BE2C (cell line): Measurements from ENCODE around the gene SUPT3H.

ENCODE experiments used
- DNase-seq: peaks from one replicate; pipeline ENCODE4 v3.0.0-alpha.2; 2020
- H3K27me3 ChIP-seq: fragments of 250-450 bp; sonication (Bioruptor Pico); 2 replicates; pipeline ENCODE4 v1.5.1; 2020; ENCODE audit warnings: mild to moderate bottlenecking
- H3K36me3 ChIP-seq: fragments of 250-450 bp; sonication (Bioruptor Pico); 2 replicates; pipeline ENCODE4 v1.5.1; 2020; ENCODE audit warnings: mild to moderate bottlenecking
- H3K4me1 ChIP-seq: fragments of 250-450 bp; sonication (Bioruptor Pico); 2 replicates; pipeline ENCODE4 v1.5.1; 2020
- H3K4me3 ChIP-seq: 2 replicates; pipeline ENCODE4 v1.5.1; 2011; ENCODE audit warnings: low read depth, low read length
- H3K9me3 ChIP-seq: fragments of 250-450 bp; sonication (Bioruptor Pico); 2 replicates; pipeline ENCODE4 v1.5.1; 2020
- TF ChIP-seq, protein P1 (sequence below): IDR thresholded peaks from 2 replicates; pipeline ENCODE4 v1.5.1; 2012; ENCODE audit warnings: mild to moderate bottlenecking, low read depth, low read length

Gene SUPT3H

DNA sequence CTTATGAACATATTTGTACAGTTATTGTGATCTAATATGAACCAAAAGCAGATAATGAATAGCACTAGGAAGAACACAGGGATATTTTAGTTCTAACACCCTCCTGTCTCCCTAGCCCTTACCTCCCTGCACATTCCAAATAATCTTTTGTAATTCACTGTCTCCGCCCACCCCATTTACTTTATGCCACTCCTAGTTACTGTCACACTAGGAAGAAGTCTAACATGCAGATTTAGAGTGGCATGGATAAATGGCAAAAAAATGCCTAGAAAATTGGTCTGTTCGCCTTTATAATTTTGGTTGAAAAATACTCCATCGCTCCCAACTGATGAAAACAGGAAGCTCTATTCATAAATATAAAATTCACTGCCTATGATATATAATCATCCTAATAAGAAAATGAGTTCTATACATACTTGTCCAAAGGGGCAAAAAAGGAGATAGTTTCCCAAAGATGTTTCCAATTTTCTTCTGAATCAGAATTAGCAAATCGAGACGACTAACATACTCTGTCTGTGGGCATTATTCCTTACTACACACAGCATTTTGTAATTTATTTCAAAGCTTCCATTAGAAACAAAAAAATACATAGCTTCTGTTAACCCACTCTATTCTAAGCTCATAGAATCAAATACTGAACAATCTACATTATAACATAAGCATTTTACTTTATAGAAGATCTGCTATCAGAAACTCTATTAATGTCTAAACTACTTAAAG lies 50.9 kb downstream of the SUPT3H start:
- no peak overlapping the region for H3K4me3 ChIP-seq
- peaks cover 10% of the 10 kb centered on the region for H3K27me3 ChIP-seq
- H3K36me3 ChIP-seq = no peaks in the 10 kb centered on the region
- TF ChIP-seq, protein P1, sequence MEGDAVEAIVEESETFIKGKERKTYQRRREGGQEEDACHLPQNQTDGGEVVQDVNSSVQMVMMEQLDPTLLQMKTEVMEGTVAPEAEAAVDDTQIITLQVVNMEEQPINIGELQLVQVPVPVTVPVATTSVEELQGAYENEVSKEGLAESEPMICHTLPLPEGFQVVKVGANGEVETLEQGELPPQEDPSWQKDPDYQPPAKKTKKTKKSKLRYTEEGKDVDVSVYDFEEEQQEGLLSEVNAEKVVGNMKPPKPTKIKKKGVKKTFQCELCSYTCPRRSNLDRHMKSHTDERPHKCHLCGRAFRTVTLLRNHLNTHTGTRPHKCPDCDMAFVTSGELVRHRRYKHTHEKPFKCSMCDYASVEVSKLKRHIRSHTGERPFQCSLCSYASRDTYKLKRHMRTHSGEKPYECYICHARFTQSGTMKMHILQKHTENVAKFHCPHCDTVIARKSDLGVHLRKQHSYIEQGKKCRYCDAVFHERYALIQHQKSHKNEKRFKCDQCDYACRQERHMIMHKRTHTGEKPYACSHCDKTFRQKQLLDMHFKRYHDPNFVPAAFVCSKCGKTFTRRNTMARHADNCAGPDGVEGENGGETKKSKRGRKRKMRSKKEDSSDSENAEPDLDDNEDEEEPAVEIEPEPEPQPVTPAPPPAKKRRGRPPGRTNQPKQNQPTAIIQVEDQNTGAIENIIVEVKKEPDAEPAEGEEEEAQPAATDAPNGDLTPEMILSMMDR = no peak
- no peaks in the 10 kb centered on the region for H3K9me3 ChIP-seq
- no peak for DNase-seq
- no peaks in the 10 kb centered on the region for H3K4me1 ChIP-seq

DNA sequence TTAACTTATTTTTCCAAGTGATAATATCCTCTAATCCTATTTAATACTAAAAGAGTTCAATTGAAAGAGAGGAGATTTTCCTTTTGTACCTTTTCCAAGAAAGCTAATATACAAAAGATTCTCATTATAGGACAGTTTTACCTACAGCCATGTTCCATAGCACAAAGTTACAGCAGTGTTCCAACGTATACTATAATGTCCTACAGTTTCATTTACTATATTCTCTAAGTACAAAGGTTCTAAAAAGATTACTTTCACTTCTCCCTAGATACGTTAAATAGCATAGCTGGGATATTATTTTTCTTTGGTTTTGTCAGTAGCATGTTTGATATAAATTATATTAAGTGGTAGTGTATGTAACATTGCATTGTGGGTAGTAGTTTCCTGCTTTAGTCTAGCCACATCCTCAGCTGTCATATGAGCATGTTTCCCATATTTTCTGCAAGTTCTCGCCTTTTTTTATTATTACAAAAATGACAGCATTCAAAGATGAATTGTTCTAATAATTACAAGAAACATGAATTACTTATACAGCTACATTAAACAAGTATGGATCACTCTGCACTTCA lies 54.0 kb downstream of the SUPT3H start:
- DNase-seq = no peak
- Histone ChIP-seq H3K4me3 (no peak overlapping the region), H3K9me3 (no peaks in the 10 kb centered on the region), H3K36me3 (no peaks in the 10 kb centered on the region), H3K27me3 (peaks cover 7% of the 10 kb centered on the region), H3K4me1 (no peaks in the 10 kb centered on the region)
- TF ChIP-seq, protein P1 = no peak

DNA sequence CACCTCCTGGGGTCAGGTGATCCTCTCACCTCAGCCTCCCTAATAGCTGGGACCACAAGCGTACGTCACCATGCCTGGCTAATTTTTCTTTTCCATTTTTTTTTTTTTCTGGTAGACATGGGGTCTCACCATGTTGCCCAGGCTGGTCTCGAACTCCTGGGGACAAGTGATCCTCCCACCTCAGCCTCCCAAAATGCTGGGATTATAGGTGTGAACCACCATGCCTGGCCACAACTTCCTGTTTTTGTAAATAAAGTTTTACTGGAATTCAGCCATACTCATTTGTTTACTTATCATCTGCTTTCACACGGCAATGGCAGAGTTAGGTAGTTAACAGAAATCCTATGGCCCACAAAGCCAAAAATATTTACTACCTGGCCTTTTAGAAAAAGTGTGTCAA lies 57.4 kb downstream of the SUPT3H start:
- TF ChIP-seq, protein P1 = no peak
- no peak for DNase-seq
- Histone ChIP-seq H3K36me3 (no peaks in the 10 kb centered on the region), H3K27me3 (peaks cover 4% of the 10 kb centered on the region; the same call in 1 of the 2 replicates), H3K9me3 (no peaks in the 10 kb centered on the region), H3K4me3 (no peak overlapping the region), H3K4me1 (no peaks in the 10 kb centered on the region)

DNA sequence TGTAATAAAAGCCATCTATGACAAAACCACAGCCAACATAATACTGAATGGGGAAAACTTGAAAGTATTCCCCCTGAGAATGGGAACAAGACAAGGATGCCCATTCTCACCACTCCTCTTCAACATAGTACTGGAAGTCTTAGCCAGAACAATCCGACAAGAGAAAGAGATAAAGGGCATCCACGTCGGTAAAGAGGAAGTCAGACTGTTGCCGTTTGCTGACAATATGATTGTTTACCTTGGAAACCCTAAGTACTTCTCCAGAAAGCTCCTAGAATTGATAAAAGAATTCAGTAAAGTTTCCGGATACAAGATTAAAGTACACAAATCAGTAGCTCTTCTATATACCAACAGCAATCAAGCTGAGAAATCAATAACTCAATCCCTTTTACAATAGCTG lies 63.6 kb downstream of the SUPT3H start:
- H3K4me1 ChIP-seq = no peaks in the 10 kb centered on the region
- H3K27me3 ChIP-seq = no peaks in the 10 kb centered on the region; the same call in 1 of the 2 replicates
- TF ChIP-seq, protein P1 = no peak
- H3K4me3 ChIP-seq = no peak overlapping the region
- H3K36me3 ChIP-seq = no peaks in the 10 kb centered on the region
- H3K9me3 ChIP-seq = no peaks in the 10 kb centered on the region
- no peak for DNase-seq

DNA sequence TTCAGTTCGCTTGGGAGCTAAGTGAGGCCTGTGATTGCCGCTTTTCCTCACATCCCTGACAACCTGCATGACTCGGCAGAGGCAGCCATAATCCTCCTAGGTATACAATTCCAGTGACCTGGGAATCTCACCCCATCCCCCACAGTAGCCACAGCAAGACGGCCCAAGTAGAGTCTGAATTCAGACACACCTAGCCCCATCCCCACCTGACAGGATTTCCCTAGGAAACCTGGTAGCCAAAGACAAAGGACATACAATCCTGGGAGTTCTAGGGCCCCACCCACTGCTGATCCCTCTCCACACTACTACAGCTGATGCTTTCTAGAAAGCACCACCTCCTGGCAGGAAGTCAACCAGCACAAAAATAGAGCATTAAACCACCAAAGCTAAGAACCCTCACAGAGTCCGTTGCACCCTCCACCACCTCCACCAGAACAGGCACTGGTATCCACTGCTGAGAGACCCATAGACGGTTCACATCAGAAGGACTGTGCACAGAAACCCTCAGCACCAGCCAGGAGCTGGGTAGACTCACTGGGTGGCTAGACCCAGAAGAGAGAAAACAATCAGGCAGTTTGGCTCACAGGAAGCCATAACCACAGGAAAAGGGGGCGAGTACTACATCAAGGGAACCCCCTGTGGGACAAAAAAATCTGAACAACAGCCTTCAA lies 67.5 kb downstream of the SUPT3H start:
- TF ChIP-seq, protein P1 = no peak
- no peaks in the 10 kb centered on the region for H3K4me1 ChIP-seq
- H3K9me3 ChIP-seq = no peaks in the 10 kb centered on the region
- H3K36me3 ChIP-seq = no peaks in the 10 kb centered on the region
- H3K27me3 ChIP-seq = no peaks in the 10 kb centered on the region; the same call in 1 of the 2 replicates
- DNase-seq = no peak
- no peak overlapping the region for H3K4me3 ChIP-seq

DNA sequence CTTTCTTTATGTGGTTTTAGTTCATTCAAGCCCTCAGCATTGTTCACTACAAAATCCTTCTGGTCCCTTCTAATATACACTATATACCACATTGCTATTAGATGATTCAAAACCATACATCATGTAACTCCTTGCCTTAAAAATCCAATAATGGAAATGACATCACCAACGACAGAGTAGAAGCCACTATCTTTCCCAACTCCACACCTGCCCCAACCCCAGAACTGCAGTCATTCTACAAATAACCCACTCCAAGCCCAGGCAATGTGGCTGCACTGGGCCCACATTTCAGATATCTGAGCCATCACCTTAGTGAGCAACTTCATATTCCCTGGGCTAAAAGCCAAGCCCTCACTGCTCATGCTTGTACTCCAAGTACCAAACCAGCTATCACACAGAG lies 72.2 kb downstream of the SUPT3H start:
- H3K36me3 ChIP-seq = no peaks in the 10 kb centered on the region
- DNase-seq = no peak
- H3K9me3 ChIP-seq = no peaks in the 10 kb centered on the region
- H3K4me1 ChIP-seq = no peaks in the 10 kb centered on the region
- no peak overlapping the region for H3K4me3 ChIP-seq
- H3K27me3 ChIP-seq = no peaks in the 10 kb centered on the region; the same call in 1 of the 2 replicates
- TF ChIP-seq, protein P1 = no peak
